CD8-positive, alpha-beta memory T cell (primary cell): ENCODE data around the gene TSPEAR. TPM values are rescaled to one million over a fixed set of nuclear protein-coding genes. Genes with fewer than 3 reads are reported as not detected.

Experiments used
- CTCF ChIA-PET: fragments of 350-600 bp; sonication (Branson Sonifier 250); formaldehyde crosslinking; loops from one replicate; lab custom pipeline; 2021; ENCODE audit warnings: antibody characterized with exemption; lab: Charles Lee
- POLR2A ChIA-PET: fragments of 350-600 bp; sonication (Branson Sonifier 250); formaldehyde crosslinking; loops from one replicate; lab custom pipeline; 2021; ENCODE audit warnings: antibody characterized with exemption; lab: Charles Lee
- DNase-seq, 5 donors: peaks; one replicate each; pipeline versions ENCODE4 v3.0.0 to v3.0.0-alpha.2; 2020 to 2022; ENCODE audit warnings: mixed read lengths in 1 of 5
- H3K27ac ChIP-seq: one replicate; pipeline ENCODE4 v1.7.0; 2013; ENCODE audit warnings: low read depth, mild to moderate bottlenecking, low read length, moderate library complexity
- H3K27me3 ChIP-seq: 2 replicates; pipeline ENCODE4 v1.7.0; 2013; ENCODE audit warnings: low read length, mild to moderate bottlenecking; ENCODE audit not compliant: insufficient read depth, poor library complexity, severe bottlenecking
- H3K36me3 ChIP-seq: 2 replicates; pipeline ENCODE4 v1.7.0; 2013; ENCODE audit warnings: mild to moderate bottlenecking, low read length, moderate library complexity; ENCODE audit not compliant: insufficient read depth
- H3K4me1 ChIP-seq: 2 replicates; pipeline ENCODE4 v1.7.0; 2013; ENCODE audit warnings: mild to moderate bottlenecking, low read length, moderate library complexity; ENCODE audit not compliant: insufficient read depth
- H3K4me3 ChIP-seq: 2 replicates; pipeline ENCODE4 v1.7.0; 2013; ENCODE audit warnings: mild to moderate bottlenecking, low read length
- H3K9me3 ChIP-seq: 2 replicates; pipeline ENCODE4 v1.7.0; 2013; ENCODE audit warnings: mild to moderate bottlenecking, low read length
- H3K27ac Mint-ChIP-seq, 8 donors: one replicate each; pipeline ENCODE4 v1.8.0; 2020 to 2021; ENCODE audit warnings: mixed read lengths in 8 of 8, mild to moderate bottlenecking in 6 of 8, inconsistent platforms in 3 of 8, moderate library complexity in 3 of 8
- H3K27me3 Mint-ChIP-seq, 2 donors: one replicate each; pipeline ENCODE4 v1.8.0; 2020 to 2021; ENCODE audit warnings: mixed read lengths in 2 of 2, mild to moderate bottlenecking in 1 of 2, moderate library complexity in 1 of 2
- H3K36me3 Mint-ChIP-seq, 3 donors: one replicate each; pipeline ENCODE4 v1.8.0; 2020 to 2021; ENCODE audit warnings: mixed read lengths in 3 of 3, inconsistent platforms in 1 of 3, mild to moderate bottlenecking in 1 of 3
- H3K4me1 Mint-ChIP-seq, 3 donors: one replicate each; pipeline ENCODE4 v1.8.0; 2020 to 2021; ENCODE audit warnings: mixed read lengths in 3 of 3, inconsistent platforms in 1 of 3, mild to moderate bottlenecking in 1 of 3
- H3K4me3 Mint-ChIP-seq, 7 donors: one replicate each; pipeline ENCODE4 v1.8.0; 2020 to 2021; ENCODE audit warnings: mixed read lengths in 7 of 7, mild to moderate bottlenecking in 6 of 7, moderate library complexity in 4 of 7, inconsistent platforms in 2 of 7
- H3K9me3 Mint-ChIP-seq, 5 donors: one replicate each; pipeline ENCODE4 v1.8.0; 2020 to 2022; ENCODE audit warnings: mixed read lengths in 5 of 5, mild to moderate bottlenecking in 3 of 5, moderate library complexity in 2 of 5, inconsistent platforms in 1 of 5
- polyA plus RNA-seq: library from polyadenylated mRNA; unstranded; fragments of 300-500 nt; fragmentation: Illumina TruSeq; gene quantifications from one replicate; pipeline ENCODE4 v1.2.3, GENCODE V29; 2021
- total RNA-seq, 2 experiments: library from RNA; stranded (reverse); gene quantifications; one replicate each; pipeline ENCODE4 v1.2.3, GENCODE V29; 2021

TSPEAR gene
- total and polyA plus RNA-seq, 3 experiments from 2014 or later, result 0.05 TPM; not detected in 2

DNA sequence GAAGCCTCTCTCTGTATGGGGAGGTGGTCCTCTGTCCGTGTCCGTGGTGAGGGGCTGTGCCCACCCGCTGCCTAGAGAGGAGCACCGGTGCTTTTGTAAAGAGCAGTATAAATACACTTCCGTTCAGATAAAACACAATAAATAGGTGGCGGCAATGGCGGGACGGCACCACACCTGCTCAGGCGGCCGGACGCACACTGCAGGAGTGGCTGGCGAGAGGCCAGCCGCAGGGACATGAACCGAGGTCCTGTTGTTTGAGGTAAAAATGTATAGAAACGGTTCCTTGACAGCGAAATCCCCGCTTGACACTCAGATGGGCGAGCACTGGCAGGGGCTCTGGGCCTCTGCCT, 212.2 kb downstream of the TSPEAR start:
- H3K27me3 ChIP-seq, result peaks cover 9% of the 10 kb centered on the region
- POLR2A ChIA-PET, result no interaction called here
- no peak overlapping the region for H3K4me3 Mint-ChIP-seq

DNA sequence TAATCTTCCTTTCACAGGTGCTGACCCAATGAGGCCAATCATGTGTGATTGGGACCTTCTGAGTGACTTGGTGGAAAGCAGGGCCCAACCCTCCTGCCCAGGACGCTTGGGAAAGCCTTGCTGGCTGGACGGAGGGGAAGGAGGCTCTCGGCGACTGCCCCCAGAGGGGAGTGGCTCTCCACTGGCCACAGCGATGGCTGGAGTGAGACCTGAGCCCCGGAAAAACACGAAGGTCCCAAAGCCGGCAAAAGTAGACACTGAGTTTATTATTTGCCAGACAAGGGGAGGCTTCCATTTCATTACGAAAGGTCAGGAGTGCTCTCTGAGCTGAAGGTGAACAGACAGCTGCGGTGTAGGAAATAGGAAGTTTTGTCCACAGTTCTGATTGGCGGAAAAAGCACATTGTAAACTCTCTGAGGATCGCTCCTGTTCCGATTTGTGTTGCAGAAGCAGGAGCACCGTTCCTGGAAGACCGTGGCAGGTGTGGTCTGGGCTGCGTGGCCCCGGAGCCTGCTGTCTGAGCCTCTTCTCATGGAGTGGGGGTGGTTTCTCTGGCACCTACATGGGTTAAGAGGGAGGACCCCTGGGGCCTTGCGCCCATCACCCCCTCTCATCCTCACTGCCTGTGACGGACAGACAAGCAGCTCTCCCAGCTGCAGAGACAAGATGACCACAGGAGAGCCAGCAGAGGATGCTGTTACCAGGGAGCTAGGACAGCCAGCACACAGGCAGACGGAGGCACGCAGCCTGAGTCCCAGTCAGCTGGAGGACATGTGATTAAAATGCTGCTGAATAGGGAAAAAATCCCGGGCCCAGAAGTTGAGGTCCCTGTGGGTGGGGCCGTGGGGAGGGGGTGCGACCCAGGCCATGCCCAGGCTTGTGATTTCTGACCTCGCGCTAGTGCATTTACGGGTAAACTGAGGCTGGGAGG, 212.8 kb downstream of the TSPEAR start:
- H3K4me3 Mint-ChIP-seq, result no peak overlapping the region
- H3K27me3 ChIP-seq, result peaks cover 9% of the 10 kb centered on the region
- POLR2A ChIA-PET, result no interaction called here
- H3K36me3 Mint-ChIP-seq, result no peaks in the 10 kb centered on the region
- H3K36me3 ChIP-seq, result no peaks in the 10 kb centered on the region
- CTCF ChIA-PET, result no interaction called here
- no peak overlapping the region for H3K27ac ChIP-seq
- H3K4me3 ChIP-seq, result no peak overlapping the region
- H3K9me3 Mint-ChIP-seq, result no peaks in the 10 kb centered on the region
- peaks cover 0 to 3% (median 0%) of the 10 kb centered on the region in 3 donors for H3K4me1 Mint-ChIP-seq
- H3K4me1 ChIP-seq, result no peaks in the 10 kb centered on the region
- H3K9me3 ChIP-seq, result no peaks in the 10 kb centered on the region
- no peak overlapping the region for H3K27ac Mint-ChIP-seq
- DNase-seq, result no peak
- peaks cover 19 to 30% of the 10 kb centered on the region in 2 donors for H3K27me3 Mint-ChIP-seq

More for the DNA sequence above, 212.2 kb downstream of the TSPEAR start:
- H3K4me1 ChIP-seq, result no peaks in the 10 kb centered on the region
- H3K4me3 ChIP-seq, result no peak overlapping the region
- DNase-seq, result no peak
- H3K27ac ChIP-seq, result no peak overlapping the region
- Mint-ChIP-seq H3K4me1 (peaks cover 0 to 8% (median 0%) of the 10 kb centered on the region in 3 donors), H3K9me3 (no peaks in the 10 kb centered on the region), H3K36me3 (no peaks in the 10 kb centered on the region), H3K27me3 (peaks cover 19 to 30% of the 10 kb centered on the region in 2 donors), H3K27ac (no peak overlapping the region)
- no peaks in the 10 kb centered on the region for H3K36me3 ChIP-seq
- CTCF ChIA-PET, result no interaction called here
- H3K9me3 ChIP-seq, result no peaks in the 10 kb centered on the region

DNA sequence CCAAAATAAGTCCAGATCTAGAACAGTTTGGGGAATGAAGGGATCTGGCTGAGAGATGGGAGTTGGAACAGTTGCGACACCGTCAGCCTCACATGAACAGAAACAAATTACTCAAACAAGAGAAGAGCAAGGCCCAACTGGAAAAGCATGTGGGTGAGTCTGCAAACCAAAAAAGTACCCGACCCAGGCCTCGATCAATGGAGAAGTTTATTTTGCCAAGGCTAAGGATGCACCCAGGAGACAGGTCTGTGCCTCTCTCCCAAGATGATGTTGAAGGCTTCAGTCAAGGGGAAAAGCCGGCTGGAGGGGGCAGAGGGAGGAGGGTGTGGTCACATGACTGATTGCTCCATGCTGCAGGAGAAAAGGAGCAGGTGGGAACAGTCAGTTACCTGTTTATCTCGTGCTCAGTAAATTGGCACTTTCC, 213.7 kb downstream of the TSPEAR start:
- H3K4me3 ChIP-seq, result no peak overlapping the region
- H3K4me1 Mint-ChIP-seq, result peaks cover 0 to 3% (median 0%) of the 10 kb centered on the region in 3 donors
- no peak overlapping the region for H3K4me3 Mint-ChIP-seq
- peaks cover 26 to 36% of the 10 kb centered on the region in 2 donors for H3K27me3 Mint-ChIP-seq
- ChIA-PET POLR2A (no interaction called here), CTCF (interaction anchor here (1.4 kb wide), 1 partner anchor 13 kb away, joined by 4 read pairs; no protein-coding TSS in a partner anchor)
- H3K27ac ChIP-seq, result no peak overlapping the region
- H3K36me3 Mint-ChIP-seq, result peaks cover 0 to 4% (median 0%) of the 10 kb centered on the region in 3 donors
- H3K4me1 ChIP-seq, result no peaks in the 10 kb centered on the region
- no peak overlapping the region for H3K27ac Mint-ChIP-seq
- peaks cover 3 to 8% (median 6%) of the 10 kb centered on the region in 5 donors for H3K9me3 Mint-ChIP-seq
- peaks cover 9% of the 10 kb centered on the region for H3K27me3 ChIP-seq
- no peaks in the 10 kb centered on the region for H3K36me3 ChIP-seq
- DNase-seq, result no peak
- no peaks in the 10 kb centered on the region for H3K9me3 ChIP-seq

DNA sequence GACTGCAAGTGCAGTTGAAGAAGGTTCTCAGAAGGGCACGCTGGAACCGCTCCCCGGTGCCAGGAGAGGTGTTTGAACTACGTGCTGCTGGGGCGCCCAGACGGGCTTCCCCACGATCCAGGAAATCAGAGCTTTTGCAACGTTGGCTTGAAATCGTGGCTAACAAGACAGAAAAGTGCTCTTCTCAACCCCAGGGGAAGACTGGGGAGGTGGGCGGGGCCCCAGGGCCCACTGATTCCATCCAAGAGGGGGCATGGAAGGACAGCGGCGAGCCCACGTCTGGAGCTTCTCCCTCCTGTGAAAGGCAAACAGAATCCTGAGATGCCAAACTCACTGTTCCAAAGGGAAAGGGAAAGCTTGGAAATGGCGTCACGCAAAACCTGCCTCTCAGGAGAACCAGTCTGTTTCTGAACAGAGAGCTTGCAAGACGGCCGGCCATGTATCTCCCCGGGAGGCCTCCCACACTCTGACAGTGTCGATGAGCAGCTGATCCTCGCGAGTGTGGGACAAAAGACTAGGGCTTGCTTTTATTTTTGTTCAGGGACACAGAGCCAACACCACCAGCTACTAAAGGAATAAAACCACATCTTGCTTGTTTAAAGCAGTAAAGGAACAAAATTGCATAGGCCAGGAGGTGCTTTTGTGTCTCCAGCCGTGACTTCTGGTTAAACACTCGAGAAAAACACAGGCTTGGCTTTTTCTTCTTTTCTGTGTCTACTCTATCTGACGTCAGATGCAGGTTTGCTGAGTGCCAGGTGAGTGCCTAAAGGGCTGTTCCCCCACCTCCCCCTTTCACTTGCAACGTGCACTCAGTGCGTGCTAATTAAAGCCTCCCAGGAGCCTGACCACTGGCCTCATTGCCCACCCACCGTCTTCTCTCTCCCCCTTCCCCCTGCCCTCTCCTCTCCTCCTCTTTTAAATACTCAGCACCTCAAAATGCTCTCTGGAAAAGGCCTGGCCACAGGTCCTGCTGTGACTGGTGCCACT, 214.5 kb downstream of the TSPEAR start:
- CTCF ChIA-PET, result interaction anchor here (1.0 to 1.4 kb wide), 2 partner anchors 14 to 245 kb away, joined by 3 to 4 read pairs; no protein-coding TSS in a partner anchor

DNA sequence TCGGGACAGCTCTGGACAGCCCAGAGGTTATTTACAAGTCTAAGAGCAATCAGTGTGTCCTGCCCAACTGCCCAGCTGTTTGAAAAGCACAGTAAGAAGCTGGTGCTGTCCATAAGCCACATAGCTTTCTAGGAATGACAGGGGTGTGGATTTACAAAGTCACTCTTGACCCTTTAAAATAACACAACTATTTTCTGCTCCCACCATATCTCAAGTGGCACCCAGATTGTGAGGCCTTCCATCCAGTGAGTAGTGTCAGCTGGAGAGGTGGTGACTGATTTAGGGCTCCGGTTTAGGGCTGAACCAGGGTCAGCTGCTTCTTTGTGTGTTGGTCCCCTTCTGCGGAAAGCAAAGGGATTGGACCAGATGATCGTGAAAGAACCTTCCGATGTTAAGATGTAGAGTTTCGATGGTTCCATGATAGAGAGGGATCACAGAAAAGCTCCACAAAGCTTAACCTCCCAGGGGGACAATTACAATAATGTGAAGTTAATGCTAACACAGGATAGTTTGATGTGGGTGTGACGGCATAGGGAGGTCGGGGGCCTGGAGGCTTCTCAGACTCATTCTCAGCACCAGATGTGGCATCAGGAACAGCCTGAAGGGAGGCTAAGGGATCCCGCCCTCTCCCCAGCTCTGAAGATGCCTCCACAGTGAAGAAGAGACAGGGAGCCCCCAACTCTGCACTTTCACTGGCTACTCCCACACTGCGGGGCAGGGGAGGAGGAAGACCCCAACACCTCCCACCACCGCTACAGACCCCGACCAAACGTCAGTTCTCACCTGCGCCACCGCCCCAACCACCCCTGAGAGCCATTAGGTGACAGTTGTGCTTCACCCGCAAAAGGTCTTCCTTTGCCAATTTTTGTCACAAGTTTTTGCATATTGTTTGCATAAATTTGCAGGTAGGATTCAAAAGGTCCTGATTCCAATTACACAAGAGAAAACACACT, 215.5 kb downstream of the TSPEAR start:
- peaks cover 36 to 44% of the 10 kb centered on the region in 2 donors for H3K27me3 Mint-ChIP-seq
- CTCF ChIA-PET, result interaction anchor here (1.0 to 1.9 kb wide), 2 partner anchors 10 to 246 kb away, joined by 3 to 6 read pairs; no protein-coding TSS in a partner anchor
- no peak overlapping the region for H3K27ac Mint-ChIP-seq
- peak in 1 of 5 donors; percentile 18 for DNase-seq
- H3K36me3 Mint-ChIP-seq, result peaks cover 0 to 7% (median 0%) of the 10 kb centered on the region in 3 donors
- H3K36me3 ChIP-seq, result no peaks in the 10 kb centered on the region
- no peaks in the 10 kb centered on the region for H3K9me3 ChIP-seq
- H3K27ac ChIP-seq, result no peak overlapping the region
- POLR2A ChIA-PET, result no interaction called here
- no peaks in the 10 kb centered on the region for H3K4me1 Mint-ChIP-seq
- no peak overlapping the region for H3K4me3 Mint-ChIP-seq
- peaks cover 9% of the 10 kb centered on the region for H3K27me3 ChIP-seq
- no peaks in the 10 kb centered on the region for H3K4me1 ChIP-seq
- H3K9me3 Mint-ChIP-seq, result peaks cover 7 to 13% (median 10%) of the 10 kb centered on the region in 5 donors
- H3K4me3 ChIP-seq, result no peak overlapping the region

More for the DNA sequence above, 214.5 kb downstream of the TSPEAR start:
- peaks cover 7 to 13% (median 10%) of the 10 kb centered on the region in 5 donors for H3K9me3 Mint-ChIP-seq
- H3K4me3 Mint-ChIP-seq, result no peak overlapping the region
- Histone ChIP-seq H3K27me3 (peaks cover 9% of the 10 kb centered on the region), H3K36me3 (no peaks in the 10 kb centered on the region), H3K4me1 (no peaks in the 10 kb centered on the region), H3K27ac (no peak overlapping the region), H3K4me3 (no peak overlapping the region), H3K9me3 (no peaks in the 10 kb centered on the region)
- DNase-seq, result no peak
- H3K27me3 Mint-ChIP-seq, result peaks cover 35 to 42% of the 10 kb centered on the region in 2 donors
- H3K4me1 Mint-ChIP-seq, result no peaks in the 10 kb centered on the region
- peaks cover 0 to 7% (median 0%) of the 10 kb centered on the region in 3 donors for H3K36me3 Mint-ChIP-seq
- peak overlapping the region in 1 of 8 donors; percentile 61 for H3K27ac Mint-ChIP-seq
- POLR2A ChIA-PET, result no interaction called here

DNA sequence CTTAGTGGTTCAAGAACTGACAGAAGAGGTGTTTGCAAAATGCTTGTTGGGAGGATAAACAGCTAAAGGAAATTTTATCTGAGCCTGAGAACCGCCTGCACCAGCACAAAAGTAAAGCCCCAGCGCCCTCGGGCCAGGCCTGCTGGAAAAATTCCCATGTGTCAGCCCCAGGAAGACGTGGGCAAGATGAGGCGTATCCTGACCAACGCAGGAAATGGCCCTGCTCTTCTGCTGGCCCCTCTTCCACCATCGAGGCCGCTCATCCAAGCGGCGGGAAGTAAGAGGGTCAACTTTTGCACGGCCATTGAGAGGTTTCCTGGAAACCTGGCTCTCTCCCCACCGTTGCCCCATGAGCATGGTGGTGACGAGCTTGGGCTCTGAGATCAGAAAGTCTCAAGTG, 216.4 kb downstream of the TSPEAR start:
- ChIA-PET POLR2A (no interaction called here), CTCF (interaction anchor here (1.6 to 1.9 kb wide), 2 partner anchors 9 to 23 kb away, joined by 4 to 6 read pairs; no protein-coding TSS in a partner anchor)
- H3K27ac Mint-ChIP-seq, result no peak overlapping the region
- H3K4me3 Mint-ChIP-seq, result no peak overlapping the region
- H3K4me1 ChIP-seq, result no peaks in the 10 kb centered on the region
- H3K4me1 Mint-ChIP-seq, result no peaks in the 10 kb centered on the region
- H3K4me3 ChIP-seq, result no peak overlapping the region
- H3K27me3 ChIP-seq, result peaks cover 9% of the 10 kb centered on the region
- H3K27me3 Mint-ChIP-seq, result peaks cover 36 to 48% of the 10 kb centered on the region in 2 donors
- H3K9me3 ChIP-seq, result no peaks in the 10 kb centered on the region
- H3K27ac ChIP-seq, result no peak overlapping the region
- peak in 1 of 5 donors; percentile 33 for DNase-seq
- H3K36me3 Mint-ChIP-seq, result peaks cover 0 to 7% (median 0%) of the 10 kb centered on the region in 3 donors
- H3K9me3 Mint-ChIP-seq, result peaks cover 7 to 13% (median 10%) of the 10 kb centered on the region in 5 donors
- H3K36me3 ChIP-seq, result no peaks in the 10 kb centered on the region

DNA sequence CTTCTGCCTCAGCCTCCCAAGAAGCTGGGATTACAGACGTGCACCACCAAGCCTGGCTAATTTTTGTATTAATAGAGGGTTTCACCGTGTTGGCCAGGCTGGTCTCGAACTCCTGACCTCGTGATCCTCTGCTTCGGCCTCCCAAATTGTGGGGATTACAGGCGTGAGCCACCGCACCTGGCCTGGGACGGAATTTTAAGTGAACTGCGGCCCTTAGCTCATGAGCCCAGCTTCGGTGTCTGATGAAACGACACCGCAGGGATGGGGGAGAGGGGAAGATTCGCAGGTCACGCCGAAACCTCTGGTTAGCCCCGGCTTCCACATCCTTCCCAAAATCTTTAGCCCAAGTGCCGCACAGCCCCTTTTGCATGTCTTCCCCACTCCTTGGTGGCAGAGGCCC, 217.0 kb downstream of the TSPEAR start:
- Mint-ChIP-seq H3K9me3 (peaks cover 7 to 13% (median 10%) of the 10 kb centered on the region in 5 donors), H3K4me1 (no peaks in the 10 kb centered on the region), H3K27me3 (peaks cover 37 to 49% of the 10 kb centered on the region in 2 donors), H3K4me3 (no peak overlapping the region), H3K36me3 (peaks cover 0 to 7% (median 0%) of the 10 kb centered on the region in 3 donors), H3K27ac (no peak overlapping the region)
- Histone ChIP-seq H3K27ac (no peak overlapping the region), H3K27me3 (peaks cover 9% of the 10 kb centered on the region), H3K4me1 (no peaks in the 10 kb centered on the region), H3K36me3 (no peaks in the 10 kb centered on the region), H3K4me3 (no peak overlapping the region), H3K9me3 (no peaks in the 10 kb centered on the region)
- DNase-seq, result peak in 1 of 5 donors; percentile 18
- ChIA-PET CTCF (interaction anchor here (1.1 to 1.9 kb wide), 3 partner anchors 9 to 22 kb away, joined by 4 to 6 read pairs (median 5); no protein-coding TSS in a partner anchor), POLR2A (no interaction called here)
